H1 (cell line): ENCODE data around the gene ALDOA.

Source experiments
- CTCF ChIP-seq, 3 experiments: IDR thresholded peaks; 1 replicate in 2 of 3; 2 replicates in 1 of 3; pipeline versions ENCODE4 v1.5.1 to v1.6.1; 2011; ENCODE audit warnings: low read length in 3 of 3, mild to moderate bottlenecking in 3 of 3, inconsistent platforms in 2 of 3, low read depth in 1 of 3, moderate library complexity in 1 of 3; ENCODE audit not compliant: insufficient read depth in 1 of 3; ENCODE audit errors: control extremely low read depth in 1 of 3
- EP300 ChIP-seq, 2 experiments: IDR thresholded peaks; 1 replicate in 1 of 2; 2 replicates in 1 of 2; pipeline ENCODE4 v1.6.1; 2011 to 2012; ENCODE audit warnings: low read depth in 2 of 2, low read length in 2 of 2, mild to moderate bottlenecking in 2 of 2, borderline replicate concordance in 1 of 2, inconsistent platforms in 1 of 2, moderate library complexity in 1 of 2
- JUND ChIP-seq: IDR thresholded peaks from 2 replicates; pipeline ENCODE4 v1.6.1; 2011; ENCODE audit warnings: mild to moderate bottlenecking, improper control_type of control experiment, low read length
- MAFK ChIP-seq: IDR thresholded peaks from 2 replicates; pipeline ENCODE4 v1.6.1; 2012; ENCODE audit warnings: low read depth, mild to moderate bottlenecking, improper control_type of control experiment, low read length
- MAX ChIP-seq: IDR thresholded peaks from 2 replicates; pipeline ENCODE4 v1.6.1; 2012; ENCODE audit warnings: inconsistent platforms
- POLR2AphosphoS5 ChIP-seq: IDR thresholded peaks from 2 replicates; pipeline ENCODE4 v1.6.1; 2011; ENCODE audit warnings: low read depth, low read length
- RXRA ChIP-seq: IDR thresholded peaks from 2 replicates; pipeline ENCODE4 v1.6.1; 2011; ENCODE audit warnings: low read depth, mild to moderate bottlenecking, low read length, moderate library complexity; ENCODE audit not compliant: insufficient read depth
- SIN3A ChIP-seq, 2 experiments: IDR thresholded peaks in 1 of 2; conservative IDR thresholded peaks in 1 of 2; 2 replicates each; pipeline ENCODE4 v1.6.1; 2011 to 2012; ENCODE audit warnings: low read length in 2 of 2, improper control_type of control experiment in 1 of 2, low read depth in 1 of 2, mild to moderate bottlenecking in 1 of 2
- TBP ChIP-seq: IDR thresholded peaks from 2 replicates; pipeline ENCODE4 v1.6.1; 2011; ENCODE audit warnings: low read depth, low read length, improper control_type of control experiment

- TF ChIP-seq POLR2AphosphoS5 = no peak
- TF ChIP-seq TBP = no peak
- TF ChIP-seq MAX = no peak
- no peak for TF ChIP-seq CTCF (IDR thresholded peaks at IDR 0.05; ENCODE audit: control extremely low read depth in 1 of 3, insufficient read depth in 1 of 3, low read depth in 1 of 3, low read length in 3 of 3)
- TF ChIP-seq EP300 (IDR thresholded peaks at IDR 0.05; ENCODE audit: borderline replicate concordance in 1 of 2, low read depth in 2 of 2, low read length in 2 of 2) = no peak
- TF ChIP-seq MAFK = no peak
- no peak for TF ChIP-seq SIN3A (conservative IDR thresholded peaks at IDR 0.05 in 1 of 2, IDR thresholded peaks at IDR 0.05 in 1 of 2; ENCODE audit: low read depth in 1 of 2, low read length in 2 of 2)
- no peak for TF ChIP-seq RXRA
- no peak for TF ChIP-seq JUND
Observed at GRCh38 chr16:30030011-30030685, 35.4 kb upstream of the ALDOA start.
